Measurements from ENCODE around the gene SDHAF4. TPM values are rescaled to one million over a fixed set of nuclear protein-coding genes. Genes with fewer than 3 reads are reported as not detected.

The SDHAF4 gene
- total and polyA plus RNA-seq, 2 of the 13 experiments (the other 11 are each of a cell fraction or from before 2014, with no cell fraction given): 7.5 to 10.8 TPM

- Histone ChIP-seq H3K4me1 (ENCODE audit: insufficient read depth, low read length) (no peaks in the 10 kb centered on the region), H3K4me3 (replicated peaks in 1 of 3; ENCODE audit: insufficient read depth in 1 of 3, low read depth in 2 of 3, low read length in 3 of 3) (no peak overlapping the region), H3K9me3 (ENCODE audit: low read length) (no peaks in the 10 kb centered on the region), H2AFZ (ENCODE audit: low read length) (no peak overlapping the region), H4K20me1 (ENCODE audit: insufficient read depth, low read length) (no peaks in the 10 kb centered on the region), H3K4me2 (ENCODE audit: low read depth, low read length) (no peak overlapping the region), H3K36me3 (replicated peaks in 1 of 2; ENCODE audit: control insufficient read depth in 1 of 2, insufficient read depth in 2 of 2, low read length in 2 of 2) (peaks cover 0 to 2% of the 10 kb centered on the region in 2 experiments; a peak in 1 of 5 replicates), H3K27ac (ENCODE audit: extremely low read length, insufficient read depth, low read length) (no peak overlapping the region), H3K9ac (ENCODE audit: insufficient read depth, low read depth, low read length) (no peak overlapping the region), H3K27me3 (ENCODE audit: control insufficient read depth in 1 of 2, insufficient read depth in 2 of 2, low read length in 2 of 2) (no peaks in the 10 kb centered on the region), H3K79me2 (ENCODE audit: insufficient read depth, low read length) (no peaks in the 10 kb centered on the region)
- ATAC-seq: no peak
- in situ Hi-C loops (cut with HindIII; ENCODE audit: extremely low pct_ligation_motif_present, low pct_unique_long_range_greater_than_20kb): no loop called here
- DNase-seq (ENCODE audit: low spot score): no peak
- WGBS (ENCODE audit: low lambda C conversion rate): 85% methylated on average over 1 of the region's 1 CpG
- ChIA-PET CTCF (ENCODE audit: low intra/inter-chr PET ratio, low total read pairs) (no interaction called here), POLR2A (interaction anchor here (1.4 kb wide), 1 partner anchor 9 kb away, joined by 3 read pairs; the partner anchor contains the start of gene SDHAF4)
- FAIRE-seq: no peak
- BruUV-seq (replicated peaks): no TSS peak
- intact Hi-C loops (cut with micrococcal nuclease; ENCODE audit: unreplicated experiment): no loop called here
- no peak for TF ChIP-seq ZFAT (CRISPR knock-in tag; conservative IDR thresholded peaks at IDR 0.05)
- TF ChIP-seq ZNF431 (CRISPR knock-in tag; IDR thresholded peaks at IDR 0.05; ENCODE audit: borderline replicate concordance, low read depth): no peak
- TF ChIP-seq ZNF574 (CRISPR knock-in tag; IDR thresholded peaks at IDR 0.05): no peak
- TF ChIP-seq ZNF350 (CRISPR knock-in tag; IDR thresholded peaks at IDR 0.05; ENCODE audit: borderline replicate concordance, low read depth): no peak
- TF ChIP-seq, protein P1, sequence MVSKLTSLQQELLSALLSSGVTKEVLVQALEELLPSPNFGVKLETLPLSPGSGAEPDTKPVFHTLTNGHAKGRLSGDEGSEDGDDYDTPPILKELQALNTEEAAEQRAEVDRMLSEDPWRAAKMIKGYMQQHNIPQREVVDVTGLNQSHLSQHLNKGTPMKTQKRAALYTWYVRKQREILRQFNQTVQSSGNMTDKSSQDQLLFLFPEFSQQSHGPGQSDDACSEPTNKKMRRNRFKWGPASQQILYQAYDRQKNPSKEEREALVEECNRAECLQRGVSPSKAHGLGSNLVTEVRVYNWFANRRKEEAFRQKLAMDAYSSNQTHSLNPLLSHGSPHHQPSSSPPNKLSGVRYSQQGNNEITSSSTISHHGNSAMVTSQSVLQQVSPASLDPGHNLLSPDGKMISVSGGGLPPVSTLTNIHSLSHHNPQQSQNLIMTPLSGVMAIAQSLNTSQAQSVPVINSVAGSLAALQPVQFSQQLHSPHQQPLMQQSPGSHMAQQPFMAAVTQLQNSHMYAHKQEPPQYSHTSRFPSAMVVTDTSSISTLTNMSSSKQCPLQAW (CRISPR knock-in tag; IDR thresholded peaks at IDR 0.05): no peak
- TF ChIP-seq ZNF335 (CRISPR knock-in tag; IDR thresholded peaks at IDR 0.05): no peak
- no peak for TF ChIP-seq GPBP1L1 (CRISPR knock-in tag; IDR thresholded peaks at IDR 0.05)
- TF ChIP-seq MAX (IDR thresholded peaks at IDR 0.05): no peak
- TF ChIP-seq NFE2L2 (IDR thresholded peaks at IDR 0.05; ENCODE audit: low read length): no peak
- no peak for TF ChIP-seq ZNF652 (CRISPR knock-in tag; IDR thresholded peaks at IDR 0.05; ENCODE audit: borderline replicate concordance, low read depth)
- TF ChIP-seq, protein P2, sequence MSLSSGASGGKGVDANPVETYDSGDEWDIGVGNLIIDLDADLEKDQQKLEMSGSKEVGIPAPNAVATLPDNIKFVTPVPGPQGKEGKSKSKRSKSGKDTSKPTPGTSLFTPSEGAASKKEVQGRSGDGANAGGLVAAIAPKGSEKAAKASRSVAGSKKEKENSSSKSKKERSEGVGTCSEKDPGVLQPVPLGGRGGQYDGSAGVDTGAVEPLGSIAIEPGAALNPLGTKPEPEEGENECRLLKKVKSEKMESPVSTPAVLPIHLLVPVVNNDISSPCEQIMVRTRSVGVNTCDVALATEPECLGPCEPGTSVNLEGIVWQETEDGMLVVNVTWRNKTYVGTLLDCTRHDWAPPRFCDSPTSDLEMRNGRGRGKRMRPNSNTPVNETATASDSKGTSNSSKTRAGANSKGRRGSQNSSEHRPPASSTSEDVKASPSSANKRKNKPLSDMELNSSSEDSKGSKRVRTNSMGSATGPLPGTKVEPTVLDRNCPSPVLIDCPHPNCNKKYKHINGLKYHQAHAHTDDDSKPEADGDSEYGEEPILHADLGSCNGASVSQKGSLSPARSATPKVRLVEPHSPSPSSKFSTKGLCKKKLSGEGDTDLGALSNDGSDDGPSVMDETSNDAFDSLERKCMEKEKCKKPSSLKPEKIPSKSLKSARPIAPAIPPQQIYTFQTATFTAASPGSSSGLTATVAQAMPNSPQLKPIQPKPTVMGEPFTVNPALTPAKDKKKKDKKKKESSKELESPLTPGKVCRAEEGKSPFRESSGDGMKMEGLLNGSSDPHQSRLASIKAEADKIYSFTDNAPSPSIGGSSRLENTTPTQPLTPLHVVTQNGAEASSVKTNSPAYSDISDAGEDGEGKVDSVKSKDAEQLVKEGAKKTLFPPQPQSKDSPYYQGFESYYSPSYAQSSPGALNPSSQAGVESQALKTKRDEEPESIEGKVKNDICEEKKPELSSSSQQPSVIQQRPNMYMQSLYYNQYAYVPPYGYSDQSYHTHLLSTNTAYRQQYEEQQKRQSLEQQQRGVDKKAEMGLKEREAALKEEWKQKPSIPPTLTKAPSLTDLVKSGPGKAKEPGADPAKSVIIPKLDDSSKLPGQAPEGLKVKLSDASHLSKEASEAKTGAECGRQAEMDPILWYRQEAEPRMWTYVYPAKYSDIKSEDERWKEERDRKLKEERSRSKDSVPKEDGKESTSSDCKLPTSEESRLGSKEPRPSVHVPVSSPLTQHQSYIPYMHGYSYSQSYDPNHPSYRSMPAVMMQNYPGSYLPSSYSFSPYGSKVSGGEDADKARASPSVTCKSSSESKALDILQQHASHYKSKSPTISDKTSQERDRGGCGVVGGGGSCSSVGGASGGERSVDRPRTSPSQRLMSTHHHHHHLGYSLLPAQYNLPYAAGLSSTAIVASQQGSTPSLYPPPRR (CRISPR knock-in tag; IDR thresholded peaks at IDR 0.05; ENCODE audit: borderline replicate concordance): no peak
- no peak for TF ChIP-seq ZNF563 (CRISPR knock-in tag; IDR thresholded peaks at IDR 0.05)
- no peak for TF ChIP-seq NFRKB (IDR thresholded peaks at IDR 0.05)
These were observed 8.7 kb upstream of the SDHAF4 start for GRCh38 chr6:70557998-70558397.

All from HepG2 (cell line).